Thyroid gland (tissue), 4 donors: ENCODE measurements around the gene DHX32. TPM values are rescaled to one million over a fixed set of nuclear protein-coding genes. Genes with fewer than 3 reads are reported as not detected.

Experiments
- DNase-seq, 2 donors: peaks; one replicate each; pipeline ENCODE4 v3.0.0-alpha.2; 2019
- H3K27ac ChIP-seq, 3 donors: fragments of 200-600 bp; sonication (generic); 1 replicate in 2 of 3; 2 replicates in 1 of 3; pipeline ENCODE4 v1.5.1; 2016 to 2019; ENCODE audit warnings: mild to moderate bottlenecking in 1 of 3, moderate library complexity in 1 of 3
- H3K27me3 ChIP-seq: fragments of 200-600 bp; sonication (generic); one replicate; pipeline ENCODE4 v1.5.1; 2019
- H3K36me3 ChIP-seq, 2 donors: fragments of 200-600 bp; sonication (generic); one replicate each; pipeline ENCODE4 v1.5.1; 2016 to 2019
- H3K4me1 ChIP-seq, 2 donors: fragments of 200-600 bp; sonication (generic); one replicate each; pipeline ENCODE4 v1.5.1; 2017 to 2019
- H3K4me3 ChIP-seq, 3 donors: fragments of 200-600 bp; sonication (generic); replicated peaks in 1 of 3; 1 replicate in 2 of 3; 2 replicates in 1 of 3; pipeline ENCODE4 v1.5.1; 2016; ENCODE audit warnings: mild to moderate bottlenecking in 1 of 3
- H3K9me3 ChIP-seq: fragments of 200-600 bp; sonication (generic); one replicate; pipeline ENCODE4 v1.5.1; 2017
- POLR2A ChIP-seq, 2 donors: fragments of 450-650 bp; IDR thresholded peaks; one replicate each; pipeline ENCODE4 v1.6.1; 2017; ENCODE audit warnings: antibody characterized with exemption in 2 of 2, mild to moderate bottlenecking in 2 of 2, moderate library complexity in 1 of 2
- WGBS, 2 donors: methylation state at CpG; one replicate each; pipeline ENCODE4 v1.1.5; 2017; 5-methylcytosine and 5-hydroxymethylcytosine counted together
- intact Hi-C: fragments of 100-400 bp; cut with DNase I; formaldehyde crosslinking; loops from one replicate; pipeline ENCODE4 v1.15.1; 2023
- total RNA-seq, 4 donors: library from RNA; depleted of rRNA; stranded (reverse); fragments of >200 nt; gene quantifications; one replicate each; pipeline ENCODE4 v1.2.3, GENCODE V29; 2016
- TF ChIP-seq, protein P1 (sequence below), 6 experiments: fragments of 200-600 bp in 3 of 6; fragments of 450-650 bp in 3 of 6; sonication (generic) in 3 of 6; IDR thresholded peaks; one replicate each; pipeline ENCODE4 v1.5.1; 2016 to 2019; ENCODE audit warnings: antibody characterized with exemption in 6 of 6, mild to moderate bottlenecking in 2 of 6, inconsistent platforms in 1 of 6, moderate library complexity in 1 of 6

The DHX32 gene
- total RNA-seq, 4 donors from 2014 or later = 31.7 to 34.8 (median 33.2) TPM

DNA sequence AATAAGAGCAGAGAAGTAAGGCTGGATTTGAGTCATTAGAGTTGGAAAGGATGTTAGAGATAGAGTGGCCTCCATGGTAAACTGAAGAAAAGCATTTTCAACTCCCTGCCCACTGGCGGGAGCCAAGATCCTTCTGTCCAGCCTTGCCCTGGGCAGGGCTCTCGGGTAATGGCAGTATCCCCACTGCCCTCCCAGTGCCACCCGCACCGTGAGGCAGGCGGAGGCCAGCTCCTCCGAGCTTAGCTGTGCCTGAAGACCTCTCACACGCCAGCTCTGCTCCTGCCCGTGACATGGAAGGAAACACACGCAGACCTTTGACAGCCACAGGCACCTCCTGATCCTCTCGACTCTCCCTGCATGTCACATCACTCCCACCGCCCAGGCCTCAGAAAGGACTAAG lies 35.5 kb downstream of the DHX32 start:
- no peak overlapping the region for H3K27ac ChIP-seq
- H3K36me3 ChIP-seq = peaks cover 6 to 19% of the 10 kb centered on the region in 2 donors
- intact Hi-C loops = no loop called here

DNA sequence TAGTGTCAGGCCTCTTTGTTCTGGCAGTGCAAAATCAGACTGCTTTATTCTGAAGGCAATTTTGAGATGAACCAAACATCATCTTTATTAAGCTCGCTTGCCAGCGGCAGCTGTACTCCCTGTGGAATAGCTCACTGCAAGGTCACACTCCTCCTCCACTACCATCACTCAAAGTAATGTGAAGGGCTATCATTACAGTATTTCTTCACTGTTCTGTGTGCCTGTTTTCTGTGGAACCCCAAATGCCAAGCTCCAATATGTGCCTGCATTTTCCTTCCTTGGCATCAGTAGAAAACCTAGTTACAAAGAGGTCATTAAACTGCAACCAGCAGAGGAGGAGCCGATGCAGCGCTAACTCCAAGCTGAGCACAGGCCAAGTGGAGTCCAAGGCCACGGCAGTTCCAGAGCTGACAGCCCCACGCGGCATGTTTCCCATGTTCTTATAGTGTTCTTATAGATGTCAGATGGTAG lies 36.3 kb downstream of the DHX32 start:
- TF ChIP-seq, protein P1, sequence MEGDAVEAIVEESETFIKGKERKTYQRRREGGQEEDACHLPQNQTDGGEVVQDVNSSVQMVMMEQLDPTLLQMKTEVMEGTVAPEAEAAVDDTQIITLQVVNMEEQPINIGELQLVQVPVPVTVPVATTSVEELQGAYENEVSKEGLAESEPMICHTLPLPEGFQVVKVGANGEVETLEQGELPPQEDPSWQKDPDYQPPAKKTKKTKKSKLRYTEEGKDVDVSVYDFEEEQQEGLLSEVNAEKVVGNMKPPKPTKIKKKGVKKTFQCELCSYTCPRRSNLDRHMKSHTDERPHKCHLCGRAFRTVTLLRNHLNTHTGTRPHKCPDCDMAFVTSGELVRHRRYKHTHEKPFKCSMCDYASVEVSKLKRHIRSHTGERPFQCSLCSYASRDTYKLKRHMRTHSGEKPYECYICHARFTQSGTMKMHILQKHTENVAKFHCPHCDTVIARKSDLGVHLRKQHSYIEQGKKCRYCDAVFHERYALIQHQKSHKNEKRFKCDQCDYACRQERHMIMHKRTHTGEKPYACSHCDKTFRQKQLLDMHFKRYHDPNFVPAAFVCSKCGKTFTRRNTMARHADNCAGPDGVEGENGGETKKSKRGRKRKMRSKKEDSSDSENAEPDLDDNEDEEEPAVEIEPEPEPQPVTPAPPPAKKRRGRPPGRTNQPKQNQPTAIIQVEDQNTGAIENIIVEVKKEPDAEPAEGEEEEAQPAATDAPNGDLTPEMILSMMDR (IDR thresholded peaks at IDR 0.05) = no peak
- TF ChIP-seq POLR2A (IDR thresholded peaks at IDR 0.05) = no peak
- Histone ChIP-seq H3K9me3 (no peaks in the 10 kb centered on the region), H3K36me3 (peaks cover 14 to 25% of the 10 kb centered on the region in 2 donors), H3K27ac (no peak overlapping the region), H3K4me3 (no peak overlapping the region), H3K27me3 (no peaks in the 10 kb centered on the region), H3K4me1 (no peaks in the 10 kb centered on the region)
- intact Hi-C loops = no loop called here
- 69 to 91% methylated on average over 7 of the region's 7 CpGs for WGBS, 2 donors
- no peak for DNase-seq

More for the DNA sequence above, 35.5 kb downstream of the DHX32 start:
- Histone ChIP-seq H3K4me3 (no peak overlapping the region), H3K27me3 (no peaks in the 10 kb centered on the region), H3K9me3 (no peaks in the 10 kb centered on the region), H3K4me1 (no peaks in the 10 kb centered on the region)
- no peak for TF ChIP-seq POLR2A (IDR thresholded peaks at IDR 0.05)
- TF ChIP-seq, protein P1 (IDR thresholded peaks at IDR 0.05) = no peak
- DNase-seq = no peak
- 93 to 97% methylated on average over 11 of the region's 11 CpGs for WGBS, 2 donors

DNA sequence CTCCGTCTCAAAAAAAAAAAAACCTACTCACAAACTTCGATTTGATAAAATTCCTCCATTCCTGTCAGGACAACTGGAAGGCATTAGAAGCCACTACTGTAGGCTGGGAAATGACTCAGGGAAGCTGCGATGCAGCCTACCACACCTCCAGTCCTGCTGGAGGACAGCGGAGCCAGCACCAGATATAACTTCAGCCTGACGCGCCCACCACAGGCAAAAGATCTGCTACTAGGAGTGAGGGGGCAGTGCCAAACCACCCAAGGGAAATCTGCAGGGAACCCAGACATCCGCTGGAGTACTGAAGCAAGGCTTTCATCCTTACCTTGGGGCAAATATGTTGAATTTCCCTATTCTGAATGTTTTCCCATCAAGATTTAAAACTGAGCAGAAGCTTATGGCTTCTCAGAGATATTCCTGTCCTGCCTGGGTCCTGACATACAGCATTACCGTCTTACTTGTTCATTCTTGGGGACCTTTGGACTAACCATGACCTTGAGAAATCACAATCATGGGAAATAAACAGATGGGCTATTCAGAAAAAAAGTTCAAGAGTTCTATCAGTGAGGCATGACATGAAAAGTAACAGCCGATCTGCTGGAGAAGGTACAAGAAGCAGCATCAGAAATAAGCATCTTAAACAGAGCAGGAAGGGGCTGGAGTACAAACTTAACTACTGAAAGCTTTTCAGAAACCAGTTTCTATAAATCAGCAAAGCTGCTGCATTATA lies 37.3 kb downstream of the DHX32 start:
- WGBS, 2 donors = 83 to 84% methylated on average over 9 of the region's 9 CpGs
- Histone ChIP-seq H3K4me3 (no peak overlapping the region), H3K27ac (no peak overlapping the region), H3K36me3 (peaks cover 21 to 31% of the 10 kb centered on the region in 2 donors), H3K9me3 (no peaks in the 10 kb centered on the region), H3K27me3 (no peaks in the 10 kb centered on the region), H3K4me1 (no peaks in the 10 kb centered on the region)
- TF ChIP-seq, protein P1 (IDR thresholded peaks at IDR 0.05) = no peak
- no peak for TF ChIP-seq POLR2A (IDR thresholded peaks at IDR 0.05)
- no peak for DNase-seq
- intact Hi-C loops = no loop called here

DNA sequence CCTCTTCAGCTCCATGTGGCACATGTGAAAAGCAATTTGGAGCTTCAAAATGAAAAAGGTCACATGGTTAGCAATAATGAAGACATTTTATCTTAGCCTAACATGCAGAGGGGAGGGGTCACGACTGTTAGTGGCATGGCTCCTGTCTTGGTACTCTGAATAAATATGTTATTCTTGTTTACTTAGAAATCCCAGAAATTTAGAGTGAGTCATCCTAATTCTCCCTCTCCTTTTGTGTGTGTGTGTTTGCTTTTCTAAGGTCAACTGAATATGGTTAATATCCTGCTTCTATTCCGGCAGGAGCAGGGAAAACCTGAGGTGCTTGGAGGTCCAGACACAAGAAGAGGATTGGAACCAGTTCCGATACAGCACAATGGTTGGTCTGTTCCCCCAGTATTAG lies 40.1 kb downstream of the DHX32 start:
- intact Hi-C loops = no loop called here
- DNase-seq = no peak
- Histone ChIP-seq H3K27ac (no peak overlapping the region), H3K36me3 (peaks cover 43 to 57% of the 10 kb centered on the region in 2 donors), H3K27me3 (no peaks in the 10 kb centered on the region), H3K9me3 (no peaks in the 10 kb centered on the region), H3K4me3 (no peak overlapping the region), H3K4me1 (no peaks in the 10 kb centered on the region)
- 93 to 94% methylated on average over 3 of the region's 3 CpGs for WGBS, 2 donors
- TF ChIP-seq POLR2A (IDR thresholded peaks at IDR 0.05) = no peak
- TF ChIP-seq, protein P1 (IDR thresholded peaks at IDR 0.05) = no peak

DNA sequence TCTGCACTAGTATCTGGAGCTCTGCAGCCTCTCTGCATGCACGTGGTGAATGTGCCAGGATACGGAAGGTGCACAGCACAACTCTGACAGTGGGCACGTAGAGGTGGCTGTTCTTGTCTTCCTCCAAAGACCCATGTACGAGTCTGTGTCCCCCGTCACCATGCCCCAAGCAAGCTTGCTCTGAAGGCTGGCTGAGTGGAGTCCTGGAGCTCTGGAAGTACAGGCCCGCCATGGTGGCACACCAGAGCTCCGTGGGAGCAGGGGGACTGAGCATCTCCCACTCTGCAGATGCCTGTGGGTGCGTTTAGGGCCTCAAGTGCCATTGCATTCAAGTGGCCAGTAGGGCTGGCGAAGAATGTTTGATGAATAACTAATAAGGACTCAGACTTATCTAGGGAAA lies 40.7 kb downstream of the DHX32 start:
- no peak overlapping the region for H3K4me3 ChIP-seq
- intact Hi-C loops = no loop called here
- no peak for DNase-seq
- H3K27me3 ChIP-seq = no peaks in the 10 kb centered on the region
- no peaks in the 10 kb centered on the region for H3K4me1 ChIP-seq
- 93 to 94% methylated on average over 9 of the region's 9 CpGs for WGBS, 2 donors
- H3K27ac ChIP-seq = no peak overlapping the region
- TF ChIP-seq POLR2A (IDR thresholded peaks at IDR 0.05) = no peak
- TF ChIP-seq, protein P1 (IDR thresholded peaks at IDR 0.05) = no peak
- H3K36me3 ChIP-seq = peaks cover 43 to 63% of the 10 kb centered on the region in 2 donors
- no peaks in the 10 kb centered on the region for H3K9me3 ChIP-seq
